Neural crest cell (in vitro differentiated cells): ENCODE data around the gene IFT27. TPM values are rescaled to one million over a fixed set of nuclear protein-coding genes. Genes with fewer than 3 reads are reported as not detected.
A peak's percentile ranks its signal among the peaks of the same experiment; 100 is the strongest.

Experiments used
- DNase-seq: peaks from one replicate; pipeline ENCODE4 v3.0.0; 2021; ENCODE audit warnings: low read depth, mixed read lengths, low spot score
- H3K27ac Mint-ChIP-seq: one replicate; pipeline ENCODE4 v1.8.0; 2021; ENCODE audit warnings: mild to moderate bottlenecking, mixed read lengths; ENCODE audit not compliant: unreplicated experiment
- H3K27me3 Mint-ChIP-seq: 2 replicates; pipeline ENCODE4 v1.8.0; 2021; ENCODE audit warnings: low read depth, mild to moderate bottlenecking, mixed read lengths
- H3K36me3 Mint-ChIP-seq: 2 replicates; pipeline ENCODE4 v1.8.0; 2021; ENCODE audit warnings: low read depth, mild to moderate bottlenecking, mixed read lengths
- H3K4me1 Mint-ChIP-seq: 2 replicates; pipeline ENCODE4 v1.8.0; 2021; ENCODE audit warnings: mixed read lengths
- H3K4me3 Mint-ChIP-seq: one replicate; pipeline ENCODE4 v1.8.0; 2021; ENCODE audit warnings: mild to moderate bottlenecking, mixed read lengths
- H3K9me3 Mint-ChIP-seq: 2 replicates; pipeline ENCODE4 v1.8.0; 2021; ENCODE audit warnings: mixed read lengths
- CTCF ChIP-seq: fragments of 200-600 bp; sonication (generic); conservative IDR thresholded peaks from 2 replicates; pipeline ENCODE4 v1.5.0; 2021; ENCODE audit warnings: antibody characterized with exemption, mild to moderate bottlenecking
- total RNA-seq: library from RNA; stranded (reverse); gene quantifications from 2 replicates; pipeline ENCODE4 v1.2.1, GENCODE V29; 2021

Gene IFT27
- total RNA-seq, 1 donor from 2014 or later = 55.4 TPM

- H3K27me3 Mint-ChIP-seq = peaks cover 11% of the 10 kb centered on the region
These were observed 6.0 kb upstream of the IFT27 start for GRCh38 chr22:36781656-36782627.

GRCh38 chr22:36778020-36778419, 2.1 kb upstream of the IFT27 start:
- no peak for TF ChIP-seq CTCF
- peaks cover 10% of the 10 kb centered on the region for H3K36me3 Mint-ChIP-seq
- H3K4me3 Mint-ChIP-seq = peak overlapping the region; percentile 31
- peaks cover 26% of the 10 kb centered on the region for H3K4me1 Mint-ChIP-seq
- no peak overlapping the region for H3K27ac Mint-ChIP-seq
- peaks cover 15% of the 10 kb centered on the region for H3K9me3 Mint-ChIP-seq
- peaks cover 10% of the 10 kb centered on the region for H3K27me3 Mint-ChIP-seq
- no peak for DNase-seq

More at GRCh38 chr22:36781656-36782627, 6.0 kb upstream of the IFT27 start:
- Mint-ChIP-seq H3K27ac (no peak overlapping the region), H3K36me3 (peaks cover 7% of the 10 kb centered on the region), H3K4me3 (no peak overlapping the region), H3K4me1 (peaks cover 9% of the 10 kb centered on the region), H3K9me3 (peaks cover 10% of the 10 kb centered on the region)
- peak; percentile 98 for TF ChIP-seq CTCF
- DNase-seq = peak; percentile 93

GRCh38 chr22:36776722-36777121, 803 bp upstream of the IFT27 start:
- Mint-ChIP-seq H3K27me3 (peaks cover 5% of the 10 kb centered on the region), H3K27ac (peak overlapping the region; percentile 98), H3K4me3 (peak overlapping the region; percentile 96), H3K9me3 (peaks cover 15% of the 10 kb centered on the region), H3K36me3 (peaks cover 12% of the 10 kb centered on the region), H3K4me1 (peaks cover 25% of the 10 kb centered on the region)
- DNase-seq = no peak
- no peak for TF ChIP-seq CTCF

GRCh38 chr22:36775586-36775963, 344 bp downstream of the IFT27 start:
- no peak for TF ChIP-seq CTCF
- DNase-seq = no peak
- Mint-ChIP-seq H3K36me3 (peaks cover 12% of the 10 kb centered on the region), H3K4me1 (peaks cover 34% of the 10 kb centered on the region), H3K27ac (peak overlapping the region; percentile 73), H3K4me3 (peak overlapping the region; percentile 96), H3K27me3 (peaks cover 5% of the 10 kb centered on the region), H3K9me3 (peaks cover 15% of the 10 kb centered on the region)

GRCh38 chr22:36773935-36774334, 2.0 kb downstream of the IFT27 start:
- no peak for DNase-seq
- H3K4me1 Mint-ChIP-seq = peaks cover 42% of the 10 kb centered on the region
- peaks cover 2% of the 10 kb centered on the region for H3K27me3 Mint-ChIP-seq
- peak overlapping the region; percentile 88 for H3K4me3 Mint-ChIP-seq
- peak; percentile 60 for TF ChIP-seq CTCF
- peaks cover 12% of the 10 kb centered on the region for H3K36me3 Mint-ChIP-seq
- peaks cover 15% of the 10 kb centered on the region for H3K9me3 Mint-ChIP-seq
- H3K27ac Mint-ChIP-seq = no peak overlapping the region
